COLO668 (cell line): ENCODE data around the gene APOBEC3F.

ENCODE experiments used
- DNase-seq: peaks from one replicate; lab custom pipeline; 2025; ENCODE audit not compliant: unreplicated experiment; lab: John Stamatoyannopoulos, UW

Gene APOBEC3F

GRCh38 chr22:39090426-39091064, 49.9 kb downstream of the APOBEC3F start:
- DNase-seq = no peak

GRCh38 chr22:39091126-39092081, 50.7 kb downstream of the APOBEC3F start:
- DNase-seq = no peak

- no peak for DNase-seq
These were observed 51.6 kb downstream of the APOBEC3F start for GRCh38 chr22:39092111-39092862.

- DNase-seq = no peak
These were observed 54.2 kb downstream of the APOBEC3F start for GRCh38 chr22:39094717-39095389.

- no peak for DNase-seq
These were observed 55.3 kb downstream of the APOBEC3F start for GRCh38 chr22:39095971-39096370.

- DNase-seq = no peak
These were observed 56.7 kb downstream of the APOBEC3F start, which contains the start of gene APOBEC3H for GRCh38 chr22:39097098-39098020. Gene APOBEC3H (plus strand): TSS chr22:39097244. CDS start chr22:39100279, 3,035 bp downstream.

- DNase-seq = no peak
These were observed 57.4 kb downstream of the APOBEC3F start for GRCh38 chr22:39098026-39098425.

- no peak for DNase-seq
These were observed 57.9 kb downstream of the APOBEC3F start for GRCh38 chr22:39098576-39098975.

- DNase-seq = no peak
These were observed 60.6 kb downstream of the APOBEC3F start for GRCh38 chr22:39101226-39101625.

- DNase-seq = no peak
These were observed 62.8 kb downstream of the APOBEC3F start for GRCh38 chr22:39103431-39103830.
